ENCODE results near the gene RPS6KC1. TPM values are rescaled to one million over a fixed set of nuclear protein-coding genes. Genes with fewer than 3 reads are reported as not detected.
"Not testable (repeated sequence)": the region's sequence is repeated elsewhere in the genome, so short reads cannot be mapped to it uniquely, and the experiment has no call there.

Gene RPS6KC1
- total RNA-seq, 1 donor = 14.9 TPM

DNA sequence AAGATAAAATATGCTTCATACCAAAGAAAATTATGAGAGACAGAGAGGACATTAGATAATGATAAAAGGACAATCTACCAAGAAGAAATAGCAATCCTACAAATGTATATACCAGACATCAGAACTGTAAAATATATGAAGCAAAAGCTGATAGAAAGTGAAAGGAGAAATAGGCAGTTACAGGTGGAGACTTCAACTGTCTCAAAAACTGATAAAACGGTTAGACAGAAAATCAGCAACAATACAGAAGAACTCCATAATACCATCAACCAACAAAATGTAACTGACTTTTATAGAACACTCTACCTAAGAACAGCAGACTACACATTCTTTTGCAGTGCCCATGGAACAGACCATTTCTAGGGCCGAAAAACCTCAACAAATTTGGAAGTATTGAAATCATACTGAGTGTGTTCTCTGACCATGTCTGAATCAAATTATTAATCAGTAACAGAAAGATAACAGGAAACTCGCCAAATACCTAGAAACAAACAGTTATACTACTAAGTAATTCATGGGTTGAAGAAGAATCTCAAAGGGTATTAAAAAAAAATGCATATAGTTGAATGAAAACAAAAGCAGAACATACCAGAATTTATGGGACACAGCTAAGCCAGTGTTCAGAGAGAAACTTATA, 132.1 kb downstream of the RPS6KC1 start:
- Histone ChIP-seq H3K9me3 (ENCODE audit: low read depth, low read length) (peaks cover 20% of the 10 kb centered on the region), H3K27me3 (ENCODE audit: insufficient read depth, low read length) (no peaks in the 10 kb centered on the region), H3K4me1 (ENCODE audit: insufficient read depth, low read length) (no peaks in the 10 kb centered on the region), H3K4me3 (ENCODE audit: low read length) (no peak overlapping the region)

DNA sequence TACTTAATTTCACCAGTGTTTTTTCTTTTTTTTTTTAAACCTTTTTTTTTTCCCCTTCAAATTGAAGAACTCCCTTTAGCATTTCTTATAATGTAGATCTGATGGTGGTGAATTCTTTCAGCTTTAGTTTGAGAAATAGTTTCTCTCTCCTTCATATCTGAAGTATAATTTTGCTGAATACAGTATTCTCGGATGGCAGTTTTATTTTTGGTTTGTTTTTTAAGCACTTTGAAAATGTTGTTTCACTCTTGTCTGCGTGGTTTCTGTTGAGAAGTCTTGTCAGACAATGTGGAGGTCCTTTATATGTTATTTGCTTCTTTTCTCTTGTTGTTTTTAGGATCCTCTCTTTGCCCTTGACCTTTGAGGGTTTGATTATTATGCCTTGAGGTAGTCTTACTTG, 135.1 kb downstream of the RPS6KC1 start:
- H3K27me3 ChIP-seq (ENCODE audit: insufficient read depth, low read length) = no peaks in the 10 kb centered on the region
- H3K9me3 ChIP-seq (ENCODE audit: low read depth, low read length) = peaks cover 20% of the 10 kb centered on the region
- no peaks in the 10 kb centered on the region for H3K4me1 ChIP-seq (ENCODE audit: insufficient read depth, low read length)
- H3K4me3 ChIP-seq (ENCODE audit: low read length) = no peak overlapping the region

DNA sequence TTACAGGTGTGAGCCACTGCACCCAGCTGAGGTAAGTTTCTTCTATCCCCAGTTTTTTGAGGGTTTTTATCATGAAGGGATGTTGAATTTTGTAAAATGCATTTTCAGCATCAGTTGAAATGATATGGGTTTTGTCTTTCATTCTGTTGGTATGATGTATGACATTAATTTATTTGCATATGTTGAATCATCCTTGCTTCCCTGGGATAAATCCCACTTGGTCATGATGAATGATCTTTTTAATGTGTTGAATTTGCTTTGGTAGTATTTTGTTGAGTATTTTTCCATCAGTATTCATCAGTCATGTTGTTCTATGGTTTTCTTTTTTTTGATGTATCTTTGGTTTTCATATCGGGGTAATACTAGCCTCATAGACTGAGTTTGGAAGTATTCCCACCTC, 141.0 kb downstream of the RPS6KC1 start:
- no peaks in the 10 kb centered on the region for H3K27me3 ChIP-seq (ENCODE audit: insufficient read depth, low read length)
- H3K9me3 ChIP-seq (ENCODE audit: low read depth, low read length) = peaks cover under 1% of the 10 kb centered on the region
- no peaks in the 10 kb centered on the region for H3K4me1 ChIP-seq (ENCODE audit: insufficient read depth, low read length)
- no peak overlapping the region for H3K4me3 ChIP-seq (ENCODE audit: low read length)

DNA sequence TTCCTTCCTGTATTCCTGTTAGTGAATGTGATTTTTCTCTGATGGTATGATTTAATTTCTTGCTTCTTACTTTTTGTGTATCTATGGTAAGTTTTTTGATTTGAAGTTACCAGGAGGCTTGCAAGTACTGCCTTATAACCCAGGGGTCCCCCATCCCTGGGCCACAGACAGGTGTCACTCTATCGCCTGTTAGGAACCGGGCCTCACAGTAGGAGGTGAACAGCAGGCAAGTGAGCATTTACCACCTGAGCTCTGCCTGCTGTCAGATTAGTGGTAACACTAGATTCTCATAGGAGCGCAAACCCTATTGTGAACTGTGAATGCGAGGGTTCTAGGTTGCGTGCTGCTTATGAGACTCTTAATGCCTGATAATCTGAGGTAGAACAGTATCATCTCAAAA, 143.3 kb downstream of the RPS6KC1 start:
- Histone ChIP-seq H3K4me1 (ENCODE audit: insufficient read depth, low read length) (no peaks in the 10 kb centered on the region), H3K27me3 (ENCODE audit: insufficient read depth, low read length) (no peaks in the 10 kb centered on the region), H3K4me3 (ENCODE audit: low read length) (no peak overlapping the region), H3K9me3 (ENCODE audit: low read depth, low read length) (peaks cover 16% of the 10 kb centered on the region)

DNA sequence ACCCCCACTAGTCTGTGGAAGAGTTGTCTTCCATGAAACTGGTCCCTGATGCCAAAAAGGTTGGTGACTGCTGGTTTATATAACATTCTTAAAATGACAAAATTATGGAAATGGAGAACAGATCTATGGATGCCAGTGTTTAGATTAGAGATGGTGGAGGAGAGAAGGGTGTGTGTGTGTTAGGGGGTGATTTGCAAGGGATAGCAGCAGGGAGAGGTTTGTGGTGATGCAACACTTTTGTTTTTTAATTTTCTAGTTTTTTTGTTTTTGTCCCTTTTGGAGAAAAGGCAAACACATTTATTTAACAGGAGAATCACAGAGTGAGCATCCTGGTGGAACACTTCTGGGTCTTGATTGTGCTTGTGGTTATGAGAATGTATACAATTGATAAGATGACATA, 143.8 kb downstream of the RPS6KC1 start:
- H3K9me3 ChIP-seq (ENCODE audit: low read depth, low read length) = peaks cover 16% of the 10 kb centered on the region
- no peak overlapping the region for H3K4me3 ChIP-seq (ENCODE audit: low read length)
- H3K27me3 ChIP-seq (ENCODE audit: insufficient read depth, low read length) = no peaks in the 10 kb centered on the region
- no peaks in the 10 kb centered on the region for H3K4me1 ChIP-seq (ENCODE audit: insufficient read depth, low read length)

DNA sequence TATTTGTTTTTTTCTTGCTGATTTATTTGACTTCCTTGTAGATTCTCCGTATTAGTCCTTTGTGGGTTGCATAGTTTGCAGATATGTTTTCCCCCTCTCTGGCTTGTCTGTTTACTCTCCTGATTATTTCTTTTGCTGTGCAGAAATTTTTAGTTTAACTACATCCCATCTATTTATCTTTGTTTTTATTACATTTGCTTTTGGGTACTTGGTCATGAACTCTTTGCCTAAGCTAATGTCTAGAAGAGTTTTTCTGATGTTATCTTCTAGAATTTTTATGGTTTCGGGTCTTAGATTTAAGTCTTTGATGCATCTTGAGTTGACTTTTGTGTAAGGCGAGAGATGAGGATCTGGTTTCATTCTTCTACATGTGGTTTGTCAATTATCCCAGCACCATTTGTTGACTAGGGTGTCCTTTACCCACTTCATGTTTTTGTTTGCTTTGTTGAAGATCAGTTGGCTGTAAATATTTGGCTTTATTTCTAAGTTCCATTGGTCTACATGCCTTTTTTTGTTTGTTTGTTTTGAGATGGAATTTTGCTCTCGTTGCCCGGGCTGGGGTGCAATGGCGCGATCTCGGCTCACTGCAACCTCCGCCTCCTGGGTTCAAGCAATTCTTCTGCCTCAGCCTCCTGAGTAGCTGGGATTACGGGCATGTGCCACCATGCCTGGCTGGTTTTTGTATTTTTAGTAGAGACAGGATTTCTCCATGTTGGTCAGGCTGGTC, 145.4 kb downstream of the RPS6KC1 start:
- not testable (repeated sequence) for H3K27me3 ChIP-seq (ENCODE audit: insufficient read depth, low read length); H3K4me3 ChIP-seq (ENCODE audit: low read length); H3K4me1 ChIP-seq (ENCODE audit: insufficient read depth, low read length)
- peaks cover 16% of the 10 kb centered on the region for H3K9me3 ChIP-seq (ENCODE audit: low read depth, low read length)

DNA sequence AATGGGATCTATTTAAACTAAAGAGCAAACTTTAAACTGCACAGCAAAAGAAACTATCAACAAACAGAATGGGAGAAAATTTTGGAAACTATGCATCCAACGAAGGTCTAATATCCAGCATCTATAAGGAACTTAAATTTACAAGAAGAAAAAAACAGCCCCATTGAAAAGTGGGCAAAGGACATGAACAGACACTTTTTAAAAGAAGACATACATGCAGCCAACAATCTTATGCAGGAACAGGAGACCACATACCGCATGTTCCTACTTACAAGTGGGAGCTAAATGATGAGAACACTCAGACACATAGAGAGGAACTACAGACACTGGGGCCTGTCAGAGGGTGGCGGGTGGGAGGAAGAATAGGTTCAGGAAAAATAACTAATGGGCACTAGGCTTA, 149.6 kb downstream of the RPS6KC1 start:
- no peaks in the 10 kb centered on the region for H3K27me3 ChIP-seq (ENCODE audit: insufficient read depth, low read length)
- no peak overlapping the region for H3K4me3 ChIP-seq (ENCODE audit: low read length)
- H3K4me1 ChIP-seq (ENCODE audit: insufficient read depth, low read length) = no peaks in the 10 kb centered on the region
- H3K9me3 ChIP-seq (ENCODE audit: low read depth, low read length) = peaks cover 16% of the 10 kb centered on the region

DNA sequence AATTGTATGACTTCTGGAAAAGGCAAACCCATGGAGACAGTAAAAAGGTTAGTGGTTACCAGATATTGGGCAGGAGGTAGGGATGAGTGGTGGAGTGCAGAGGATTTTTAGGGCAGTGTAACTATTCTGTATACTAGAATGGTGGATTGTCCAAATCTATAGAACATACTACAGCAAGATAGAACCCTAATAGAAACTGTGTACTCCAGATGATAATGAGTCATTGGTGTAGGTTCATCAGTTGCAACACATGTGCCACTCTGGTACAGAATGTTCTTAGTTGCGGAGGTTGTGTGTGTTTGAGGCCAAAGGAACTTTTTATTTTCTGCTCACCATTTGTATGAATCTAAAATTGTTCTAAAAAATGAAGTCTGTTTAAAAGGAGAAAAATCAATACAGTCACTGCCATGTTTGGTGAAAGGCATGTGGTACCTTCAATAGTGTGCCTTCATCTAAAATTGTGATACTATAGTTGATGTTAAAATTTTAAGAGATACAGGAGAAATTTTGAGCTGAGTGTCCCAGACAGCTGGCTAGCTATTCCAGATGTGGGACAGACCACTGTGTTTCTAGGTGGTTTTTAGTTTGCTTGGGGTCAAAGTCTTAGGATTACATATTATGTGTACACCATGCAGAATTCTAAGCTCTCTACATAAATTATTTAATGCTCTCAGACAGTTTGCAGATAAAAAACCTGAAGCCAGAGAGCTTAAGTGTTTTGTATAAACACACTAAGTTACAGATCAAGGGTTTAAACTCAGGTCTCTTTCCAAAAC, 150.5 kb downstream of the RPS6KC1 start:
- no peak overlapping the region for H3K4me3 ChIP-seq (ENCODE audit: low read length)

DNA sequence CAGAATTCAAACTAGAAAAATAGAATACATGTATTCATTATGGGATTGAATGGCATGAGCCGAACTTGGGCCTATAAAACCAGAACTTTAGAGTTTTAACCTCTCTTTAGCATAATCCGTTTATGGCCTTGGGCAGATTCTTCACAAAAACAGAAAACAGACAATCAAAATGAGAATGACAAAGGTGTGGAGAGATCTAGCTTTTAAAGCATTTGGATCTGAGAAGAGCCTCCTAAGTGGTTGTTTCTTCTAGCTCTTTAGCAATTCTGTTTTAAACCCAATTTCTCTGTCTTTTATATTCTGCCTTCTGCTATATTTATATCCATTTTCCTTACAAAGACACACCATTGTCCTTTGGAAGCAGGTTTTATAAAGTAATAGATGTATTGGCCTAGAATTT, 160.2 kb downstream of the RPS6KC1 start:
- Histone ChIP-seq H3K4me3 (ENCODE audit: low read length) (no peak overlapping the region), H3K9me3 (ENCODE audit: low read depth, low read length) (no peaks in the 10 kb centered on the region), H3K4me1 (ENCODE audit: insufficient read depth, low read length) (no peaks in the 10 kb centered on the region), H3K27me3 (ENCODE audit: insufficient read depth, low read length) (no peaks in the 10 kb centered on the region)

More for the DNA sequence above, 150.5 kb downstream of the RPS6KC1 start:
- H3K4me1 ChIP-seq (ENCODE audit: insufficient read depth, low read length) = no peaks in the 10 kb centered on the region
- peaks cover 16% of the 10 kb centered on the region for H3K9me3 ChIP-seq (ENCODE audit: low read depth, low read length)
- H3K27me3 ChIP-seq (ENCODE audit: insufficient read depth, low read length) = no peaks in the 10 kb centered on the region

DNA sequence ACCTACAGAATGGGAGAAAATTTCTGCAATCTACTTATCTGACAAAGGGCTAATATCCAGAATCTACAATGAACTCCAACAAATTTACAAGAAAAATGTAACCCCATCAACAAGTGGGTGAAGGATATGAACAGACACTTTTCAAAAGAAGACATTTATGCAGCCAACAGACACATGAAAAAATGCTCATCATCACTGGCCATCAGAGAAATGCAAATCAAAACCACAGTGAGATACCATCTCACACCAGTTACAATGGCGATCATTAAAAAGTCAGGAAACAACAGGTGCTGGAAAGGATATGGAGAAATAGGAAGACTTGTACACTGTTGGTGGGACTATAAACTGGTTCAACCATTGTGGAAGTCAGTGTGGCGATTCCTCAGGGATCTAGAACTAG, 168.0 kb downstream of the RPS6KC1 start:
- not testable (repeated sequence) for H3K4me1 ChIP-seq (ENCODE audit: insufficient read depth, low read length); H3K27me3 ChIP-seq (ENCODE audit: insufficient read depth, low read length); H3K4me3 ChIP-seq (ENCODE audit: low read length); H3K9me3 ChIP-seq (ENCODE audit: low read depth, low read length)

DNA sequence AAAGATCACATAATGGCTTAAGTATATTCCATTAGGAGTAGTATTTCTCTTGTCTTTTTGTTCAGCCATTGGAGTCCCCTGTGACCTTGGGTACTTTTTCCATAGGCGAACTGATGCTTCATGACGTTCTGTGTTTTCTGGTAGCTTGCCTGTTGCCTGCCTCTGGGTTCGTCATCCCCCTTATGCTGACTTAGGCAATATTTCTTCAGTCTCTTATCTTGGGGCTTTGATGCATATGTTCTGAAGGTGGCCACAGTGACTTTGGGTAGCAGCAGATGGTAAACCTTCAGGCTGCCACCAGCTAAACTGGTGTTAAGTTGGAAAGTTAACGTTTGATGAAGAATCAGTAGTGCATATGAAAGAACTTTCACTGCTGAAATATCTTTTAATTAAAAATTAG, 170.2 kb downstream of the RPS6KC1 start:
- Histone ChIP-seq H3K9me3 (ENCODE audit: low read depth, low read length) (no peaks in the 10 kb centered on the region), H3K4me3 (ENCODE audit: low read length) (no peak overlapping the region), H3K27me3 (ENCODE audit: insufficient read depth, low read length) (no peaks in the 10 kb centered on the region), H3K4me1 (ENCODE audit: insufficient read depth, low read length) (no peaks in the 10 kb centered on the region)

DNA sequence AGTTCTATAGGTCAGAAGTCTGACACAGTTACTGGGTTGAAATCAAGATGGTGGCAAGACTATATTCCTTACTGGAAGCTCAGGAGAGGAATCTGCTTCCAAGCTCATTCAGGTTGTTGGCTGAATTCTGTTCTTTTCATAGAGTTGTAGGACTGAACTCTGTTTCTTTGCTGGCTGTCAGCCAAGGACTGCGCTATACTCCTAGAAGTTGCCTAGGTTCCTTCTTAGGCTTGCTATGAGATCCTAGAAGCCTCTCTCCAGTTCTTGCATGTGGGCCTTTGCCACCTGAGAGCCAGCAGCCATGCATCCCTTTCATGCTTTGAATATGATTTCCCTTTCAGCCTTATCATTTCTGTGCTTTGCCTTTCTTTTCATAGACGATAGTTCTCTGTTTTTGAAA, 176.4 kb downstream of the RPS6KC1 start:
- Histone ChIP-seq H3K27me3 (ENCODE audit: insufficient read depth, low read length) (no peaks in the 10 kb centered on the region), H3K4me3 (ENCODE audit: low read length) (no peak overlapping the region), H3K9me3 (ENCODE audit: low read depth, low read length) (no peaks in the 10 kb centered on the region), H3K4me1 (ENCODE audit: insufficient read depth, low read length) (no peaks in the 10 kb centered on the region)

DNA sequence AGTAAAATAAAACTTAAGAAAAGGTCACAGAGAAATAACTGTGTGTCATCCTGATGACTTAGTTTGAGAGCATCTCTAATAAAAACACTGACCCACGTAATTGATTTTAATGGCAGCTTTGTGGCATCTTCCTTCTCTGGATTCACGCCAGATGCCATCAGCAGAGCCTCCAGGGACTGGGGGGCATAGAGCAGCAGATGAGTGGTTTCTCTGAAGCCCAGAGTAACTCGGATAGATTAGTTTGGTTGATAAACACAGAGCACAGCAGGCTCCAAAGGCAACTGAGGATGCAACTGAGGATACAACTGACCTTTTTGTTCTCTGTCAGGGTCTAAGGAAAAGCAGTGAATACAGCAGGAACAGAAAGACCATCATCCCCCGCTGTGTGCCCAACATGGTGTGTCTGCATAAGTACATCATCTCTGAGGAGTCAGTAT, 180.8 kb downstream of the RPS6KC1 start:
- H3K27me3 ChIP-seq (ENCODE audit: insufficient read depth, low read length) = no peaks in the 10 kb centered on the region
- no peaks in the 10 kb centered on the region for H3K4me1 ChIP-seq (ENCODE audit: insufficient read depth, low read length)
- H3K9me3 ChIP-seq (ENCODE audit: low read depth, low read length) = no peaks in the 10 kb centered on the region
- H3K4me3 ChIP-seq (ENCODE audit: low read length) = no peak overlapping the region

DNA sequence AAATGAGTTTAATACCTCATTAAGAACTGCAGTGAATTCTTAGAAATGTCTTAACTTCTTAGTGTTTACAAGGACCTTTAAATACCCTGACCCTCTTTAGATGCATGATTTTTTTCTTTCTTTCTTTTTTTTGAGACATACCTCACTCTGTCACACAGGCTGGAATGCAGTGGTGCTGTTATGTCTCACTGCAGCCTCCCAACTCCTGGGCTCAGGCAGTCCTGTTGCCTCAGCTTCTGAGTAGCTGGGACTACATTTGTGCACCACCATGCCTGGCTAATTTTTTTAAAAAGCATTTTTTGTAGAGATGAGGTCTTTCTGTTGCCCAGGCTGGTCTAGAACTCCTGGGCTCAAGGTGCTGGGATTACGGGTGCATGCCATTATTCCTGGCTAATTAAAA, 191.8 kb downstream of the RPS6KC1 start:
- no peak overlapping the region for H3K4me3 ChIP-seq (ENCODE audit: low read length)
- no peaks in the 10 kb centered on the region for H3K27me3 ChIP-seq (ENCODE audit: insufficient read depth, low read length)
- no peaks in the 10 kb centered on the region for H3K4me1 ChIP-seq (ENCODE audit: insufficient read depth, low read length)
- H3K9me3 ChIP-seq (ENCODE audit: low read depth, low read length) = no peaks in the 10 kb centered on the region

DNA sequence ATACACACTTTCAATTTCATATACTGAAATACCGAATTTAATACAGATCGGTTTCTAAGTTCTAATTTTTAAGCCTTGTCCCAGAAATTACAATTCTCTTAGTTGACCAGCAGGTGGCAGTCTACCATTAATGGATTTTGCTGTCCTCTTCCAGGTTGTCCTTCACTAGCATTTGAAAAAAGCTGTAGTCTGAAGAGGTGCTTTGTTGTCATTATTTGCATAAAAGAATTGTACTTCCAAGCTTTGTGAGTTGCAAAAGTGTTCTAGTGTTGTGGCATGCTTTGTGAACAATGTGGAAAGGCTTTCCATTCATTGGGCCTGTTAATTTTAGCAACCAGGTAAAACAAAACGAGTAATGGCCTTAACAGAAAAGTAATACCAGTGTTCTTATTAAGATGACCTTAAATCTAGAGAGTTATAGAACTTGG, 193.6 kb downstream of the RPS6KC1 start:
- Histone ChIP-seq H3K4me1 (ENCODE audit: insufficient read depth, low read length) (no peaks in the 10 kb centered on the region), H3K27me3 (ENCODE audit: insufficient read depth, low read length) (no peaks in the 10 kb centered on the region), H3K4me3 (ENCODE audit: low read length) (no peak overlapping the region), H3K9me3 (ENCODE audit: low read depth, low read length) (no peaks in the 10 kb centered on the region)
